ENCODE data around the gene TSC22D3.
"Not testable (repeated sequence)": the region's sequence is repeated elsewhere in the genome, so short reads cannot be mapped to it uniquely, and the experiment has no call there.

The TSC22D3 gene

GRCh38 chrX:107775734-107776511, at the start of gene TSC22D3:
Gene TSC22D3, minus strand, starts transcription at chrX:107775787. Its CDS starts 368 bp downstream, at chrX:107775419.
- peak; percentile 91 for DNase-seq

- DNase-seq = no peak
Measured at GRCh38 chrX:107823456-107823855, 47.9 kb upstream of the TSC22D3 start.

GRCh38 chrX:107823042-107823441, 47.5 kb upstream of the TSC22D3 start:
- no peak for DNase-seq

- DNase-seq = no peak
Measured at GRCh38 chrX:107818900-107819521, 43.4 kb upstream of the TSC22D3 start.

- DNase-seq = not testable (repeated sequence)
Measured at GRCh38 chrX:107810053-107810452, 34.5 kb upstream of the TSC22D3 start.

- DNase-seq = no peak
Measured at GRCh38 chrX:107805179-107805578, 29.6 kb upstream of the TSC22D3 start.

GRCh38 chrX:107804427-107804826, 28.8 kb upstream of the TSC22D3 start:
- no peak for DNase-seq

GRCh38 chrX:107787827-107788226, 12.2 kb upstream of the TSC22D3 start:
- DNase-seq = no peak

- DNase-seq = no peak
Measured at GRCh38 chrX:107780525-107780924, 4.9 kb upstream of the TSC22D3 start.

GRCh38 chrX:107777536-107777832, 1.9 kb upstream of the TSC22D3 start, which contains the start of gene NCBP2L:
Gene NCBP2L, plus strand, starts transcription at chrX:107777733. Its CDS starts 16,488 bp downstream, at chrX:107794221.
- DNase-seq = no peak

GRCh38 chrX:107776649-107777535, 1.3 kb upstream of the TSC22D3 start:
- DNase-seq = peak; percentile 95

GRCh38 chrX:107775000-107775733, 420 bp downstream of the TSC22D3 start:
- DNase-seq = no peak

- DNase-seq = no peak
Measured at GRCh38 chrX:107773906-107774435, 1.6 kb downstream of the TSC22D3 start.

- no peak for DNase-seq
Measured at GRCh38 chrX:107773206-107773605, 2.4 kb downstream of the TSC22D3 start.

GRCh38 chrX:107769581-107770317, 5.8 kb downstream of the TSC22D3 start:
- no peak for DNase-seq

- no peak for DNase-seq
Measured at GRCh38 chrX:107768051-107768450, 7.5 kb downstream of the TSC22D3 start.

GRCh38 chrX:107766470-107767150, 9.0 kb downstream of the TSC22D3 start:
- peak; percentile 81 for DNase-seq

- DNase-seq = no peak
Measured at GRCh38 chrX:107764845-107765608, 10.6 kb downstream of the TSC22D3 start.

GRCh38 chrX:107763647-107764046, 11.9 kb downstream of the TSC22D3 start:
- DNase-seq = no peak
